Midbrain (tissue), 1 donor: ENCODE results near the gene IQCK.

ENCODE experiments used
- DNase-seq: peaks from one replicate; lab custom pipeline; 2025; lab: John Stamatoyannopoulos, UW

IQCK gene

DNA sequence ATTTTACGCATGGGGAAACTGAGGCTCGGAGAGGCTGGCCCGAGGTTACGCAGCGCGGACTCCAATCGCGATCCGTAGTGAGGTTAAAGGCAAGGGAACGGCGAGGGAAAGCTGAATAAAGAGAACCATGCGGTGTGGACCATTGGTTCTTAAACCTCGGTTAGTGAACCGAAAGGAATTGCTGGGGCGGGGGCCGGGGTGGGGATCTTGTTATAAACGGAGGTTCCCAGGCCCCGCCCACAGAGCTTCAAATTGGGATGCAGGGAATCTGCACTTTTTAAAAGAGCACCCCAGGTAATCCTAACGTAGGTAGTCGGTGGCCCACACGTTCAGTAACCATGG, 524 bp downstream of the IQCK start:
- no peak for DNase-seq

DNA sequence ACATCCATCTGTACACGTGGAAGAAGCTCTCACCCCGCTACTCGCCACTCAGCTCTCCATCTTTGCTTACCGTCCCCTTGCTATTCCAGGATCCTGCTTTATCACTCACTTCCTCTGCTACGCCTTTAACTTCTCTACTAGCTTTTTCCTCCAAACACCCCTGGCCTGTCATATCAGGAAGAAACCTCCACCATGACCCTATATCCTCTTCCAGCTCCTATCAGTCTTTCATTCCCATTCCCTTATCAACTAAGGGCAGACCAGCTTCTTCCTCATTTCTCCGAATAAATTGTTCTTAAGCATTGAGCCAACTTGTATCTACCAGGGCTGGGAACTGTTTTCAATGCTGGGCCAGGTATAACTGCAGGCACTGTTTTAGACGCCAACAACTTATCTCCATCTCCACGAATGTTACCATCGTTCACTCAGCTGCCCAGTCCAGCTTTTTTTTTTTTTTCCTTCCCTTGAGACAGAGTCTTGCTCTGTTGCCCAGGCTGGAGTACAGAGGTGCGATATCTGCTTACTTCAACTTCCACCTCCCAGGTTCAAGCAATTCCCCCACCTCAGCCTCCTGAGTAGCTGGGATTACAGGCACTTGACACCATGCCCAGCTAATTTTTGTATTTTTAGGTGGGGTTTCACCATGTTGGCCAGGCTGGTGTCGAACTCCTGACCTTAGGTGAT, 4.3 kb downstream of the IQCK start:
- no peak for DNase-seq

- no peak for DNase-seq
Observed at GRCh38 chr16:19722981-19723380, 4.9 kb downstream of the IQCK start.

DNA sequence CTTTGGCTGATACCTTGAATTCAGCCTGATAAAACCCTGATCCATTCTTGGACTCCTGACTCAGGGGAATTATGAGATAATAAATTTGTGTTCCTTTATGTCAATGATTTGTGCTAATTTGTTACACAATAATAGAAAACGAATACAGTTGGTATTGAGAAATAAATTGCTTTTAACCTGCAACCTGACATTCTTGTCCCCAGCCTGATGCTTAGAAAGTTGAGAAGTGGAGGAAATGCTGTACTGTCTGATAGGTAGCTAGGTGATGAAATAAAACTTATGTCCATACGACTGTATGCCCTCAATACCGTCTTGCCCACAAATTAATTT, 10.5 kb downstream of the IQCK start:
- no peak for DNase-seq

- no peak for DNase-seq
Observed at GRCh38 chr16:19733551-19733950, 15.5 kb downstream of the IQCK start.

DNA sequence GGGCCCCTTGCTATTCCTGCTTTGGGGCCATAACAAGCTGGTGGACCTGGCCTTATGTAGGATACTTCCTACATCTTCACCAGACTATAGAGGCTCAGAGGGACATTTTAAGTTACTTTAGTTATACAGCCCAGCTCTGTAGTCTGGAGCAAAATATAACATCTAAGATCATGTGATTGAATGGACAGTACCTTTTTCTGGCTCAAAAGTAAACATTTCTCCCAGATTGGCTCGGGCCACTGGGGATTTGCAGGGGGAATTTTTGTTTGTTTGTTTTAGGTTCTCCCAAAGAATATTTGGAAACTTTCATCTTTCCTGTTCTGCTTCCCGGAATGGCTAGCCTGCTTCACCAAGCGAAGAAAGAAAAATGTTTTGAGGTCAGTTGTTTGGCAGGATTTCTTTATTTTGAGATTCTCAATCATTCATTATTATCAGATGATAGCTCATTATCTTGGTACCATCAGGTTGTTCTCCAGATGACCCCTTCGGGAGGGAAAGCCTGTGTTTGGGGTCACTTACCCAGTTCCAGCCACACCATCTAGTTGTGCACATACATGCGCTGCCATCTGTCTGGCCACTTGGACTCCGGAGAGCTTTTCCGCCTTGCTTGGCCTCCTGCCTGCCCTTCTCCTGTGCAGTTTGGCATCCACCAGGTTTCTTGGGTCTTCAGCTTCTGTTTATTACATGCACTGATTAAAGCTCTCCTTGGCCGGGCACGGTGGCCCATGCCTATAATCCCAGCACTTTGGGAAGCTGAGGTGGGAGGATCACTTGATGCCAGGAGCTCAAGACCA, 17.2 kb downstream of the IQCK start:
- no peak for DNase-seq

- DNase-seq: no peak
Observed at GRCh38 chr16:19737306-19738038, 19.4 kb downstream of the IQCK start.

DNA sequence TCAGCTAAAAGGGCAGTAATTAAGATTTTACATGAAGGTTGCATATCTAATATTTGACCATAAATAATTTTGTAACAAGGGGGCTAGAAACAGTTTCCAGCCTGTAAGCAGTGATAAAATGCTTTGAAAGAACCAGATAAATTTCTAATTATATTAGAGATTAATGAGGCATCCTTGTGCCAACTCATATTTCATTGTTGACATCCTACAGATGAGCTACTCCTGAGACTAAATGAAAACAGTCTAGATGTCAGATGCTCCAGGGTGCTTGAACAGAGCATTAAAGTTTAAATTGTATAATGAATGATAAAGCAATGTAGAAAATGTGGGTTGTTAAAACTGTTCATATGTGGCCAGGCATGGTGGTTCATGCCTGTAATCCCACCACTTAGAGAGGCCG, 23.3 kb downstream of the IQCK start:
- no peak for DNase-seq

- DNase-seq: no peak
Observed at GRCh38 chr16:19743816-19744159, 25.7 kb downstream of the IQCK start.

DNA sequence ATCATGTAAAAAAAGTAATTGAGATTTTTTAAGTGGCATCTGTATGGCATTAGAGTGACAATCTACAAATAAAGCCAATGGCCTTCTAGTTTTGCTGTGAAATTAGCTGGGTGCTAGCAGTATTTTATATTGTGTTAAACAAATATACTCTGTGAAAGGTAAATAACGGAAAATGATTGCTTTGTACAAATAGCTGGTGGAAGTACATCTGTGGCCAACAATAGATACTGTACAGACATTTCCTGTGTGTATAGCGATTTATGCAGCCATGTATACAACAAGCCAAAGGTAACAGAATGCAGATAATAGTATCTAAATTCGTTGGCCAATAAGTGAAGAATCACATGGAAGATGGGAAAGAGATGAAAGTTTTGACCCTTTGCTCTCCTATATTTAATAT, 26.6 kb downstream of the IQCK start:
- no peak for DNase-seq

DNA sequence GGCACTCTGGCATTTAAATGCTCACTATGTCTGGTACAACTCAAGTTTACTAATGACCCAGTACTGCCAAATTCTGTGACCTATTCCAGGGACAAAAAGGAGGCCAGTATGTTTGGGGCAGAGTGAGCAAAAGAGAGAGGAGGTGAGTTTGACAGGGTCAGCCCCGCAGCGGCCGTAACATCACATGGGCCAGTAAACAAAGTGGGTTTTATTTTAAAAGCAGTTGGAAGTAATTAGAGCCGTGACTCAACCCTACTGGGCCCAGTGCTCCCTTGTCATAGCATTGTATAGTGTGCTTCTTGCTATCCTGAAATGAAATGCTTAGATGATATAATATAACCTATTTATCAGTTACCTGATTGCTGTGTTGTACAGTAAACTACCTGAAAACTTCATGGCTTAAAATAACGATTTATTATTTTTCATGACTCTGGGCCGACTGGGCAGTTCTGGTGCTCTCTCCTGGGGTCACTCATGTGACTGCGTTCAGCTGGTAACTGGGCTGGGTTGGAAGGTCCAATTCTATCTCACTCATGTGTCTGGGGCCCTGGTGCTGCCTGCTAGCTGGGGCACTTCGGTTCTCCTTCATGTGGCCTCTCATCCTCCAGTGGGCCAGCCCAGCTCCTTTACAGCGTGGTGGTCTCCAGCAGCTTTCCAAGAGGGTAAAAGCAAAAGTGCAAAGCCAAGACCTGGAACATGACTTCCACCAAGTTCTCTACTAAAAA, 27.4 kb downstream of the IQCK start:
- no peak for DNase-seq

GRCh38 chr16:19746561-19746960, 28.5 kb downstream of the IQCK start:
- no peak for DNase-seq

DNA sequence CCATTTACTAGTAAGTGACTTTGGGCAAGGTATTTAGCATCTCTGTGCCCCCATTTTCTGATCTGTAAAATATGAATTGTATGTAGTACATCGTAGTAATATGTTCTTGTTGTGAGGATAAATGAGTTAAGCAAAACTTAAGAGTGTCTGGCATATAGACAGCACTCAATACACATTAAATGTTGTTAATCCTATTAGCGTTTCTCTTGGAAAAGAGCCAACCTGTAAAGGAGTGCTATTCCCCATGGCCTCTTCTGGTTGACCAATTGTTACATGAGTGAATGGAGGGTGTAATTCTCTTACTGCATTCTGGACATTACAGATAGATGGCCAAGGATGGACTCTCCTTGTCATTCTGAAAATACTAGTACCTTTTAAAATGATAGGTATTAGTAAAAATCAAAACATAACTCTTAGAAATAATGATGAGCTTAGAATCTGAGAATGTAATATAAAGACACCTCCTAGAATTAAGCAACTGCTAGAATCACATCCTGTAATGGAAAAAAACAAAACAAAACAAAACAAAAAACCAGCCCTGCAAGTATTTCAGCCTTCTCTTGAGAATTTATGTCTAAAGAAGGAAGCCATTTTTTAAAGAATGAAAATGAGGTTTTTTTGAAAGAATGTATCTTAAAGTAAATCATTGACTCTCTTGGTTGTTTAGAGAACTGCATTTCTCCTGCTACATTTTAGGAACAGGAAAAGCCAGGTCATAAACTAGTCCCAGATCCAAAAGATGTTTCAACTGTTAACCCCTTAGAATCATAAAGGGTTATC, 30.5 kb downstream of the IQCK start:
- DNase-seq: no peak

- DNase-seq: no peak
Observed at GRCh38 chr16:19749571-19750080, 31.6 kb downstream of the IQCK start.

GRCh38 chr16:19751478-19752385, 33.7 kb downstream of the IQCK start:
- no peak for DNase-seq

- no peak for DNase-seq
Observed at GRCh38 chr16:19753815-19754643, 36.0 kb downstream of the IQCK start.

- no peak for DNase-seq
Observed at GRCh38 chr16:19754644-19755036, 36.6 kb downstream of the IQCK start.

DNA sequence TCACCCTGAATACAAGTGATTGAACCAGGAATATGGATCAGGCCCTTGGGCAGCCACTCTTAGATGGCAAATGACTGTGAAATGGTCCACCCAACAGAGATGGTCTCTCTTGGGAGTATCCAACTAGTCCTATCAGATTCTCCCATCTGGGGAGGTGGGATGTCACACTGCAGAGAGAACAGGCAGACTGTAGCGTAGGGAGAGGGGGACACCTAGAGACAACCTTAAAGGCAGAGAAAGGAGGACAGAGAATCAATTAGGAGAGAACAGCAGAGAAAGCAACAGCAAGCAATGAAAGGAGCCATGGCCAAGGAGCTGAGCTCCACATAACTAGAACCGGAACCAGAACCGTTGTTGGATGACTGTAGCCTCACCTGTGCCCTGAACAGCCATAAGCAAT, 37.2 kb downstream of the IQCK start:
- DNase-seq: no peak

DNA sequence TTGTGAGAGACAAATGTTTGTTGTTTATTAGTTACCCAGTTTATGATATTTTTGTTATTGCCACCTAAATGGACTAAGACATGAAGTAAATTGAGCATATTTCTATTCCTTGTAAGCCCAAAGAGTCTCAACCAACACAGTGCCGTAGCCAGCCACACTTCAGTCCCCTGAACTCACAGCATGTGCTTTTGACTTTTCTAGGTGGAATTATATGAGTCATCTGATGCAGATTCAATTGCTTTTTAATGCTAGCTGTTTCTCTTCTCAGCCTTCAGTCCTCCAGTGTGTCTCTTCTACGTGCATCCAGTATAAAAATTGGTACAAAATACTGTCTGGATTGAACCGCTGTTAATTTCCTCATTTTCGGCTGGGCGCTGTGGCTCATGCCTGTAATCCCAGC, 39.0 kb downstream of the IQCK start:
- no peak for DNase-seq
